MM.1S (cell line): ENCODE measurements around the gene LUZP1.

Experiments used
- DNase-seq: peaks from one replicate; pipeline ENCODE4 v3.0.0-alpha.2; 2015
- H2AFZ ChIP-seq: fragments of 300-600 bp; sonication (generic); 2 replicates; pipeline ENCODE4 v1.6.0; 2016; ENCODE audit warnings: antibody characterized with exemption, low read length
- H3F3A ChIP-seq: fragments of 300-600 bp; sonication (generic); 2 replicates; pipeline ENCODE4 v1.6.1; 2016; ENCODE audit warnings: mild to moderate bottlenecking, antibody characterized with exemption, low read length, moderate library complexity, mixed read lengths; ENCODE audit not compliant: insufficient read depth
- H3K27ac ChIP-seq: fragments of 300-600 bp; sonication (generic); 2 replicates; pipeline ENCODE4 v1.5.1; 2016; ENCODE audit warnings: mild to moderate bottlenecking, low read length
- H3K27me3 ChIP-seq: fragments of 300-600 bp; sonication (generic); replicated peaks from 2 replicates; pipeline ENCODE4 v1.6.0; 2016; ENCODE audit warnings: low read length; ENCODE audit not compliant: insufficient read depth
- H3K36me3 ChIP-seq: fragments of 300-600 bp; sonication (generic); replicated peaks from 2 replicates; pipeline ENCODE4 v1.6.1; 2016; ENCODE audit warnings: mild to moderate bottlenecking, low read length, mixed read lengths; ENCODE audit not compliant: insufficient read depth
- H3K4me1 ChIP-seq: fragments of 300-600 bp; sonication (generic); 2 replicates; pipeline ENCODE4 v1.6.1; 2016; ENCODE audit warnings: low read length, mixed read lengths
- H3K4me2 ChIP-seq: fragments of 300-600 bp; sonication (generic); 2 replicates; pipeline ENCODE4 v1.6.0; 2016; ENCODE audit warnings: low read depth, low read length
- H3K4me3 ChIP-seq: fragments of 300-600 bp; sonication (generic); 2 replicates; pipeline ENCODE4 v1.5.1; 2016; ENCODE audit warnings: low read length, mixed read lengths
- H3K79me2 ChIP-seq: fragments of 300-600 bp; sonication (generic); 2 replicates; pipeline ENCODE4 v1.6.1; 2016; ENCODE audit warnings: mixed run types, low read length, mixed read lengths
- H3K9ac ChIP-seq: fragments of 300-600 bp; sonication (generic); 2 replicates; pipeline ENCODE4 v1.6.1; 2016; ENCODE audit warnings: low read length, mixed read lengths
- H3K9me2 ChIP-seq: fragments of 300-600 bp; sonication (generic); replicated peaks from 2 replicates; pipeline ENCODE4 v1.6.1; 2016; ENCODE audit warnings: mild to moderate bottlenecking, low read length, mixed read lengths; ENCODE audit not compliant: insufficient read depth
- H3K9me3 ChIP-seq: fragments of 300-600 bp; sonication (generic); replicated peaks from 2 replicates; pipeline ENCODE4 v1.6.1; 2016; ENCODE audit warnings: mild to moderate bottlenecking, low read length, mixed read lengths; ENCODE audit not compliant: insufficient read depth
- H4K20me1 ChIP-seq: fragments of 300-600 bp; sonication (generic); 2 replicates; pipeline ENCODE4 v1.6.1; 2016; ENCODE audit warnings: mild to moderate bottlenecking, low read length, moderate library complexity, mixed read lengths; ENCODE audit not compliant: insufficient read depth
- EZH2 ChIP-seq: fragments of 300-600 bp; sonication (generic); optimal IDR thresholded peaks from 2 replicates; pipeline ENCODE3; 2017; ENCODE audit warnings: low read depth, mild to moderate bottlenecking, antibody characterized with exemption, low read length, mixed read lengths
- EZH2phosphoT487 ChIP-seq: fragments of 300-600 bp; sonication (generic); IDR thresholded peaks from 2 replicates; pipeline ENCODE4 v1.6.1; 2018; ENCODE audit warnings: antibody characterized with exemption, low read length
- TF ChIP-seq, protein P1 (sequence below): fragments of 300-600 bp; sonication (generic); IDR thresholded peaks from 2 replicates; pipeline ENCODE4 v1.5.1; 2016; ENCODE audit warnings: antibody characterized with exemption, low read length, mixed read lengths

The LUZP1 gene

DNA sequence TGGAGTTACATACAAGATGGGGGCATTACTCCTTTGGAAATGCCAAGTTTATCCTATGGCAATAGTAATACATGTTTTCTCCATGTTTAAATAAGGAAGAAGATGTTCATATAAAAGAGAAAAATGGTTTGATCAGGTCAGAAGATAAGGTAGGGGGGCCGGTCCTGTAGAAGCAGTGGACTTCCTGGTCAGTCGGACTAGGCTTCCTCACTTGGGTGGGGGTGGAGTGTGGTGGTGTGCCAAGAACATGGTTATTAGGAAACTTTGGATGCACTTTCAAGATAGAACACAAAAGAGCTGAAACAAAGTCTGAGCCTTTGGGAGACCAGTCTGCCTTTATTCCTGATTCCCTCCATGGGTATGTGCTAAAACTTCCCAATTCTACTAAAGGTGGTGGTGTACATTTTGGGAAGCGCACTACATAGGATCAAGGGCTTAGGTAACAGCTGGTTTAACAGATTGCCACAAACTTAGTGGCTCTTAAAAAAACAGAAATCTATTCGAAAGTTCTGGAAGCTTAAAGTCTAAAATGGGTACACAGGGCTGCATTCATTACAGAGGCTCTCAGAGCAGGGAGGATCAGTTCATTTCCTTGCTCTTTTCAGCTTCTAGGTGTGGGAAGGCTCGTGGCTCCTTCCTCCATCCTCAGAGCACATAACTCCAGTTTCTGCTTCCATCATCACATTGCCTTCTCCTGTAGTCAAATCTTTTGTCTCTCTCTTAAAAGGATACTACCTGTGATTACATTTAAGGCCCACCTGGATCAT lies 84.8 kb downstream of the LUZP1 start:
- TF ChIP-seq EZH2phosphoT487 = no peak
- no peak for TF ChIP-seq EZH2
- TF ChIP-seq, protein P1, sequence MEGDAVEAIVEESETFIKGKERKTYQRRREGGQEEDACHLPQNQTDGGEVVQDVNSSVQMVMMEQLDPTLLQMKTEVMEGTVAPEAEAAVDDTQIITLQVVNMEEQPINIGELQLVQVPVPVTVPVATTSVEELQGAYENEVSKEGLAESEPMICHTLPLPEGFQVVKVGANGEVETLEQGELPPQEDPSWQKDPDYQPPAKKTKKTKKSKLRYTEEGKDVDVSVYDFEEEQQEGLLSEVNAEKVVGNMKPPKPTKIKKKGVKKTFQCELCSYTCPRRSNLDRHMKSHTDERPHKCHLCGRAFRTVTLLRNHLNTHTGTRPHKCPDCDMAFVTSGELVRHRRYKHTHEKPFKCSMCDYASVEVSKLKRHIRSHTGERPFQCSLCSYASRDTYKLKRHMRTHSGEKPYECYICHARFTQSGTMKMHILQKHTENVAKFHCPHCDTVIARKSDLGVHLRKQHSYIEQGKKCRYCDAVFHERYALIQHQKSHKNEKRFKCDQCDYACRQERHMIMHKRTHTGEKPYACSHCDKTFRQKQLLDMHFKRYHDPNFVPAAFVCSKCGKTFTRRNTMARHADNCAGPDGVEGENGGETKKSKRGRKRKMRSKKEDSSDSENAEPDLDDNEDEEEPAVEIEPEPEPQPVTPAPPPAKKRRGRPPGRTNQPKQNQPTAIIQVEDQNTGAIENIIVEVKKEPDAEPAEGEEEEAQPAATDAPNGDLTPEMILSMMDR = no peak
- Histone ChIP-seq H3F3A (no peaks in the 10 kb centered on the region), H2AFZ (no peak overlapping the region), H3K4me1 (no peaks in the 10 kb centered on the region), H3K9me2 (no peaks in the 10 kb centered on the region), H3K9ac (no peak overlapping the region), H3K36me3 (peaks cover 6% of the 10 kb centered on the region; the same call in 1 of the 2 replicates), H4K20me1 (no peaks in the 10 kb centered on the region), H3K27me3 (no peaks in the 10 kb centered on the region), H3K27ac (no peak overlapping the region), H3K4me2 (no peak overlapping the region), H3K79me2 (no peaks in the 10 kb centered on the region), H3K4me3 (no peak overlapping the region), H3K9me3 (no peaks in the 10 kb centered on the region)
- no peak for DNase-seq

DNA sequence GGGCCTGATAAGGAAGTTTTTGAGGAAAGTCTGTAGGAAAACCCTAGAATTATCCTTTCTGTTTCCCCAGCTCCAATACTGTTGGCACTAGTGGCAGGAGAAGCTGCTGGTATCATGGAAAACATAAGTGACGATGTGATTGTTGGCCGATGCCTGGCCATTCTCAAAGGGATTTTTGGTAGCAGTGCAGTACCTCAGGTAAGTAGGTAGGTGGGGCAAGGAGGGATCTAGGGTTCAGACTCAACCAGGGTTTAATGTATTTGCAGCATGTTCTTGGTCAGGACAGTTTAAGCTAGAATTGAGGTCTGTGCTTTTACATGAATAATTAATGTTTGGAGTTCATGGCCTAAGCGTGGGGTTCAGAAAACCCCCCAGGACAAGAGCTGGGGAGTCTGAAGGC lies 87.3 kb downstream of the LUZP1 start:
- Histone ChIP-seq H3K9ac (no peak overlapping the region), H2AFZ (no peak overlapping the region), H4K20me1 (no peaks in the 10 kb centered on the region), H3K4me1 (no peaks in the 10 kb centered on the region), H3K36me3 (peaks cover 6% of the 10 kb centered on the region; the same call in 1 of the 2 replicates), H3F3A (no peaks in the 10 kb centered on the region), H3K4me3 (no peak overlapping the region), H3K9me3 (no peaks in the 10 kb centered on the region), H3K9me2 (no peaks in the 10 kb centered on the region), H3K79me2 (no peaks in the 10 kb centered on the region), H3K27ac (no peak overlapping the region), H3K27me3 (no peaks in the 10 kb centered on the region), H3K4me2 (no peak overlapping the region)
- DNase-seq = no peak
- TF ChIP-seq EZH2phosphoT487 = no peak
- TF ChIP-seq, protein P1 = peak; percentile 10; the same call in 1 of the 2 replicates
- no peak for TF ChIP-seq EZH2

DNA sequence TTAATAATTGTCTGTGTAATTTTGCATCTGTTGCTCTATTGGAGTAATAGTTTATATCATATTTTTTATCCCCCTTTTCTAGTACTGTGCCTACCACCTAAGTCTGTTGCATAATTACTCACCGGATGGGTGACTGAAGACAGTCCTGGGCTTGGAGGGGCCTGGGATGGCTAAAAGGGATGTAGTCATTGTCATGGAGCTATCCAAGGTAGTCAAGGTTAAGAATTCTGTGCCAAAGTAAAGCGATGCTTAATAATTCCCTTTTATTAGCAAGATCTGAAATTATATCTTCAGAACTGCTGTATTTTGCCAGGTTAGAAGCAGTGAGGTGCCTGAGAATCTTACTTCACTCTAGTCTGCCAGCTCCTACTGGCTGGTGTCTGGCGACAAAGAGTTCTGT lies 87.8 kb downstream of the LUZP1 start:
- Histone ChIP-seq H3K4me2 (no peak overlapping the region), H3K27ac (no peak overlapping the region), H3K9me2 (no peaks in the 10 kb centered on the region), H3K79me2 (no peaks in the 10 kb centered on the region), H2AFZ (no peak overlapping the region), H4K20me1 (no peaks in the 10 kb centered on the region), H3K9ac (no peak overlapping the region), H3K4me3 (no peak overlapping the region), H3F3A (no peaks in the 10 kb centered on the region), H3K36me3 (peaks cover 6% of the 10 kb centered on the region; the same call in 1 of the 2 replicates), H3K9me3 (no peaks in the 10 kb centered on the region), H3K4me1 (no peaks in the 10 kb centered on the region), H3K27me3 (no peaks in the 10 kb centered on the region)
- DNase-seq = no peak
- no peak for TF ChIP-seq EZH2
- TF ChIP-seq EZH2phosphoT487 = no peak
- TF ChIP-seq, protein P1 = no peak
